Body of pancreas (tissue), 4 donors: ENCODE data around the gene RNF130.

Experiments
- CTCF ChIP-seq, 7 experiments: fragments of 450-650 bp in 4 of 7; fragments of 200-600 bp in 3 of 7; sonication (generic) in 3 of 7; IDR thresholded peaks; one replicate each; pipeline ENCODE4 v1.5.1; 2016 to 2019; ENCODE audit warnings: antibody characterized with exemption in 7 of 7
- POLR2A ChIP-seq, 3 donors: fragments of 450-650 bp; IDR thresholded peaks; one replicate each; pipeline ENCODE4 v1.6.1; 2016; ENCODE audit warnings: antibody characterized with exemption in 3 of 3, mild to moderate bottlenecking in 2 of 3

DNA sequence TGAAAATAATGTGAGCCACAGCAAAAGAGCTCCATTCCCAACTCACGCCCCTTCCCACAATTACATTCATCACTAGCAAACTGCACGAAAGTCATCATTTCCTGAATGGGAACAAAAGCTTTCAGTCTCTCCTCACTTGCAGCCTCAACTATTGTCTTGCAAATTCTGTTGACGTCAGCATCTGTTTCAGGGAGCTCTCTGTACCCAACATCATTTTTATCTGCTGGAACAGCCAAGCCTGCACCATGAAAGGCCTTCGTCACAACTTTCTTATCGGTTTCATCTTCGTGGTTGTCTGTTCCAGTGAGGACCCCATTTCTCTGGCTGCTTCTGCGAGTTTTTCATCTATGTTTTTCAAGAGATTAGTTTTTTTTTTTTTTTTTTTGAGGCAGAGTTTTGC lies 14.3 kb upstream of the RNF130 start:
- no peak for TF ChIP-seq CTCF (IDR thresholded peaks at IDR 0.05)
- TF ChIP-seq POLR2A (IDR thresholded peaks at IDR 0.05): no peak
